NB4 (cell line): Measurements from ENCODE around the gene EXOC4.

Source experiments
- POLR2A ChIP-seq: IDR thresholded peaks from 2 replicates; pipeline ENCODE4 v1.6.1; 2011; ENCODE audit warnings: mild to moderate bottlenecking; ENCODE audit not compliant: insufficient read length; ENCODE audit errors: extremely low read depth
- TF ChIP-seq, protein P1 (sequence below): IDR thresholded peaks from one replicate; pipeline ENCODE4 v1.5.1; 2012; ENCODE audit warnings: low read depth, low read length

DNA sequence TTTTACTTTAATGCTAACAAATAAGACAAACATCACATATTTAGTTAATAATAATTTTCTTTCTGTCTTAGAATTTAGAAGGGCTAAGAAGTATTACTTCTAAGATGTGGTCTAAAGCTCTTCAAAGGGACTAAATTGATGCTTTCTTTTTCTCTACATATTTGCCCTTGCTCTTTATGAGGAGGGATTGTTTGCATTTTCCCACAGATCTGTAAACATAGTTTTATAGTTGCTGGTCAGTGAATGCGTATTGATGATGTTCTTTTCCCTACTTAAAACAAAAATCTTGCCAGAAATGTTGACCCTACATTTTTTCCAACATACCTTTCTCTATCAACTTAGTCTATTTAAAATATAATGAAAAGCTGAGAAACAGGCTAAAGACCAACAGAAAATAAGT lies 501.8 kb downstream of the EXOC4 start:
- no peak for TF ChIP-seq POLR2A
- TF ChIP-seq, protein P1, sequence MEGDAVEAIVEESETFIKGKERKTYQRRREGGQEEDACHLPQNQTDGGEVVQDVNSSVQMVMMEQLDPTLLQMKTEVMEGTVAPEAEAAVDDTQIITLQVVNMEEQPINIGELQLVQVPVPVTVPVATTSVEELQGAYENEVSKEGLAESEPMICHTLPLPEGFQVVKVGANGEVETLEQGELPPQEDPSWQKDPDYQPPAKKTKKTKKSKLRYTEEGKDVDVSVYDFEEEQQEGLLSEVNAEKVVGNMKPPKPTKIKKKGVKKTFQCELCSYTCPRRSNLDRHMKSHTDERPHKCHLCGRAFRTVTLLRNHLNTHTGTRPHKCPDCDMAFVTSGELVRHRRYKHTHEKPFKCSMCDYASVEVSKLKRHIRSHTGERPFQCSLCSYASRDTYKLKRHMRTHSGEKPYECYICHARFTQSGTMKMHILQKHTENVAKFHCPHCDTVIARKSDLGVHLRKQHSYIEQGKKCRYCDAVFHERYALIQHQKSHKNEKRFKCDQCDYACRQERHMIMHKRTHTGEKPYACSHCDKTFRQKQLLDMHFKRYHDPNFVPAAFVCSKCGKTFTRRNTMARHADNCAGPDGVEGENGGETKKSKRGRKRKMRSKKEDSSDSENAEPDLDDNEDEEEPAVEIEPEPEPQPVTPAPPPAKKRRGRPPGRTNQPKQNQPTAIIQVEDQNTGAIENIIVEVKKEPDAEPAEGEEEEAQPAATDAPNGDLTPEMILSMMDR: no peak
